Prostate gland (tissue), 2 donors: ENCODE measurements around the gene PSMB3.

ENCODE experiments used
- POLR2A ChIP-seq: fragments of 450-650 bp; IDR thresholded peaks from one replicate; pipeline ENCODE4 v1.6.1; 2016; ENCODE audit warnings: antibody characterized with exemption, mild to moderate bottlenecking
- TF ChIP-seq, protein P1 (sequence below), 4 experiments: fragments of 200-600 bp in 2 of 4; fragments of 450-650 bp in 2 of 4; sonication (generic) in 2 of 4; IDR thresholded peaks; 1 replicate in 3 of 4; 2 replicates in 1 of 4; pipeline ENCODE4 v1.5.1; 2016 to 2019; ENCODE audit warnings: antibody characterized with exemption in 4 of 4, mild to moderate bottlenecking in 2 of 4, moderate library complexity in 2 of 4

DNA sequence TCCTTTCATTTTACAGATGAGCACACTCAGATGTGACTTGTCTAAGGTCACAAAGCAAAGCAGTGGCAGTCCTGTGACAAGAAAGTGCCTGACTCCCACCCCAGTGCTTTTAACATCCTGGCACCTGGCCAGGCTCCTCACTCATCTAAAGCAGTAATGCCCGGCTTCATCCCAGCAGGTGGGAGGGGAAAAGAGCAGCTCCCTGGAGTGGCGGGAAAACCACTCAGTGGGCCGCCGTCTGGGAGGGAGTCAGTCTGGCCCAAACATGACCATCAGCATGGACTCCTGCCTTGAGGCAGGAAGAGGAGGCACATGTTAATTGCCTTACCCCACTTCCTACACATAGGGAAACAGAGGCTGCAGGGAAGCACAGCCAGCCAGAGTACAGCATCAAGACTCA is 7.0 kb upstream of the PSMB3 start:
- TF ChIP-seq, protein P1, sequence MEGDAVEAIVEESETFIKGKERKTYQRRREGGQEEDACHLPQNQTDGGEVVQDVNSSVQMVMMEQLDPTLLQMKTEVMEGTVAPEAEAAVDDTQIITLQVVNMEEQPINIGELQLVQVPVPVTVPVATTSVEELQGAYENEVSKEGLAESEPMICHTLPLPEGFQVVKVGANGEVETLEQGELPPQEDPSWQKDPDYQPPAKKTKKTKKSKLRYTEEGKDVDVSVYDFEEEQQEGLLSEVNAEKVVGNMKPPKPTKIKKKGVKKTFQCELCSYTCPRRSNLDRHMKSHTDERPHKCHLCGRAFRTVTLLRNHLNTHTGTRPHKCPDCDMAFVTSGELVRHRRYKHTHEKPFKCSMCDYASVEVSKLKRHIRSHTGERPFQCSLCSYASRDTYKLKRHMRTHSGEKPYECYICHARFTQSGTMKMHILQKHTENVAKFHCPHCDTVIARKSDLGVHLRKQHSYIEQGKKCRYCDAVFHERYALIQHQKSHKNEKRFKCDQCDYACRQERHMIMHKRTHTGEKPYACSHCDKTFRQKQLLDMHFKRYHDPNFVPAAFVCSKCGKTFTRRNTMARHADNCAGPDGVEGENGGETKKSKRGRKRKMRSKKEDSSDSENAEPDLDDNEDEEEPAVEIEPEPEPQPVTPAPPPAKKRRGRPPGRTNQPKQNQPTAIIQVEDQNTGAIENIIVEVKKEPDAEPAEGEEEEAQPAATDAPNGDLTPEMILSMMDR (IDR thresholded peaks at IDR 0.05) = no peak
- TF ChIP-seq POLR2A = no peak
